Right atrium auricular region (tissue), 2 donors: ENCODE measurements around the gene PIK3CB. TPM values are rescaled to one million over a fixed set of nuclear protein-coding genes. Genes with fewer than 3 reads are reported as not detected.

Experiments used
- DNase-seq: peaks from one replicate; pipeline ENCODE4 v3.0.0-alpha.2; 2019; ENCODE audit warnings: low spot score
- H3K27ac ChIP-seq, 2 donors: fragments of 200-600 bp; sonication (generic); 1 replicate in 1 of 2; 2 replicates in 1 of 2; pipeline ENCODE4 v1.5.1; 2016 to 2019
- H3K27me3 ChIP-seq, 2 donors: fragments of 200-600 bp; sonication (generic); one replicate each; pipeline versions ENCODE4 v1.5.1 to v1.6.0; 2017 to 2019
- H3K36me3 ChIP-seq: fragments of 200-600 bp; sonication (generic); one replicate; pipeline ENCODE4 v1.5.1; 2016
- H3K4me1 ChIP-seq, 2 donors: fragments of 200-600 bp; sonication (generic); one replicate each; pipeline versions ENCODE4 v1.5.1 to v1.6.0; 2017 to 2019
- H3K4me3 ChIP-seq, 2 donors: fragments of 200-600 bp; sonication (generic); 1 replicate in 1 of 2; 2 replicates in 1 of 2; pipeline ENCODE4 v1.5.1; 2017 to 2019; ENCODE audit warnings: mild to moderate bottlenecking in 1 of 2, moderate library complexity in 1 of 2
- H3K9me3 ChIP-seq, 2 donors: fragments of 200-600 bp; sonication (generic); one replicate each; pipeline ENCODE4 v1.5.1; 2019
- total RNA-seq, 2 donors: library from RNA; depleted of rRNA; stranded (reverse); fragments of >200 nt; gene quantifications; one replicate each; pipeline ENCODE4 v1.1.0, GENCODE V29; 2016
- TF ChIP-seq, protein P1 (sequence below), 2 donors: fragments of 200-600 bp; sonication (generic); IDR thresholded peaks; one replicate each; pipeline ENCODE4 v1.5.1; 2019; ENCODE audit warnings: antibody characterized with exemption in 2 of 2

Gene PIK3CB
- total RNA-seq, 2 donors from 2014 or later: 27.7 to 35.0 TPM

- H3K27ac ChIP-seq: no peak overlapping the region
- H3K4me3 ChIP-seq: no peak overlapping the region
- DNase-seq: no peak
- TF ChIP-seq, protein P1, sequence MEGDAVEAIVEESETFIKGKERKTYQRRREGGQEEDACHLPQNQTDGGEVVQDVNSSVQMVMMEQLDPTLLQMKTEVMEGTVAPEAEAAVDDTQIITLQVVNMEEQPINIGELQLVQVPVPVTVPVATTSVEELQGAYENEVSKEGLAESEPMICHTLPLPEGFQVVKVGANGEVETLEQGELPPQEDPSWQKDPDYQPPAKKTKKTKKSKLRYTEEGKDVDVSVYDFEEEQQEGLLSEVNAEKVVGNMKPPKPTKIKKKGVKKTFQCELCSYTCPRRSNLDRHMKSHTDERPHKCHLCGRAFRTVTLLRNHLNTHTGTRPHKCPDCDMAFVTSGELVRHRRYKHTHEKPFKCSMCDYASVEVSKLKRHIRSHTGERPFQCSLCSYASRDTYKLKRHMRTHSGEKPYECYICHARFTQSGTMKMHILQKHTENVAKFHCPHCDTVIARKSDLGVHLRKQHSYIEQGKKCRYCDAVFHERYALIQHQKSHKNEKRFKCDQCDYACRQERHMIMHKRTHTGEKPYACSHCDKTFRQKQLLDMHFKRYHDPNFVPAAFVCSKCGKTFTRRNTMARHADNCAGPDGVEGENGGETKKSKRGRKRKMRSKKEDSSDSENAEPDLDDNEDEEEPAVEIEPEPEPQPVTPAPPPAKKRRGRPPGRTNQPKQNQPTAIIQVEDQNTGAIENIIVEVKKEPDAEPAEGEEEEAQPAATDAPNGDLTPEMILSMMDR (IDR thresholded peaks at IDR 0.05): no peak
- peaks cover 13% of the 10 kb centered on the region for H3K36me3 ChIP-seq
- H3K27me3 ChIP-seq: no peaks in the 10 kb centered on the region
- H3K4me1 ChIP-seq: no peaks in the 10 kb centered on the region
- H3K9me3 ChIP-seq: no peaks in the 10 kb centered on the region
These were observed 140.3 kb downstream of the PIK3CB start for GRCh38 chr3:138694287-138695007.

- H3K9me3 ChIP-seq: no peaks in the 10 kb centered on the region
- no peak overlapping the region for H3K27ac ChIP-seq
- no peak for DNase-seq
- no peak overlapping the region for H3K4me3 ChIP-seq
- TF ChIP-seq, protein P1 (IDR thresholded peaks at IDR 0.05): no peak
- no peaks in the 10 kb centered on the region for H3K36me3 ChIP-seq
- H3K27me3 ChIP-seq: no peaks in the 10 kb centered on the region
- H3K4me1 ChIP-seq: no peaks in the 10 kb centered on the region
These were observed 142.6 kb downstream of the PIK3CB start for GRCh38 chr3:138692152-138692551.

GRCh38 chr3:138691351-138691750 is 143.4 kb downstream of the PIK3CB start:
- DNase-seq: no peak
- H3K36me3 ChIP-seq: no peaks in the 10 kb centered on the region

DNA sequence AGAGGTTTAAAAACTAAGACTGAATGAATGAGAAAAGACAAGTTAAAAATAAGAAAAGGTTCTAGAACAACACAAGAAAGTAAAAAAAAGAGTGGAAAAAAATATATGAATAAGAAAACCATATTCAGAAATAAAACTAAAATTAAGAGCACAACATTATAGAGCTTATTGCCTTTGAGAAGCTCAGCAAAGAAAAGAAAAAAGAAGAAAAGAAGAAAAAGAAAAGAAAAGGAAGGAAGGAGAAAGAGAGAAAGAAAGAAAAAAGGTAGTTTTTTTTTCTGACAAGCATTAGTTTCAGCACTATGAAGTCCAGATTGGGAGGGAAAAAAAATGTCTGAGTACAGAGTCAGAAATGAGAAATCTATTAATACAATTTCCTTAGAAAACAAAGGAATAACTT is 144.7 kb downstream of the PIK3CB start:
- no peak overlapping the region for H3K27ac ChIP-seq
- no peaks in the 10 kb centered on the region for H3K4me1 ChIP-seq
- no peaks in the 10 kb centered on the region for H3K36me3 ChIP-seq
- TF ChIP-seq, protein P1 (IDR thresholded peaks at IDR 0.05): no peak
- no peak overlapping the region for H3K4me3 ChIP-seq
- H3K9me3 ChIP-seq: no peaks in the 10 kb centered on the region
- DNase-seq: no peak
- H3K27me3 ChIP-seq: no peaks in the 10 kb centered on the region

More at GRCh38 chr3:138691351-138691750, 143.4 kb downstream of the PIK3CB start:
- H3K9me3 ChIP-seq: no peaks in the 10 kb centered on the region
- H3K4me3 ChIP-seq: no peak overlapping the region
- no peak overlapping the region for H3K27ac ChIP-seq
- H3K4me1 ChIP-seq: no peaks in the 10 kb centered on the region
- H3K27me3 ChIP-seq: no peaks in the 10 kb centered on the region
- TF ChIP-seq, protein P1 (IDR thresholded peaks at IDR 0.05): no peak

GRCh38 chr3:138688871-138689299 is 145.8 kb downstream of the PIK3CB start:
- no peaks in the 10 kb centered on the region for H3K9me3 ChIP-seq
- no peak overlapping the region for H3K27ac ChIP-seq
- H3K36me3 ChIP-seq: no peaks in the 10 kb centered on the region
- H3K27me3 ChIP-seq: no peaks in the 10 kb centered on the region
- TF ChIP-seq, protein P1 (IDR thresholded peaks at IDR 0.05): peak in 1 of 2 donors; percentile 25
- H3K4me3 ChIP-seq: no peak overlapping the region
- H3K4me1 ChIP-seq: no peaks in the 10 kb centered on the region
- DNase-seq: no peak

GRCh38 chr3:138687236-138687635 is 147.5 kb downstream of the PIK3CB start:
- H3K27ac ChIP-seq: no peak overlapping the region
- no peak for DNase-seq
- TF ChIP-seq, protein P1 (IDR thresholded peaks at IDR 0.05): no peak
- H3K9me3 ChIP-seq: no peaks in the 10 kb centered on the region
- no peaks in the 10 kb centered on the region for H3K27me3 ChIP-seq
- no peaks in the 10 kb centered on the region for H3K36me3 ChIP-seq
- H3K4me1 ChIP-seq: no peaks in the 10 kb centered on the region
- no peak overlapping the region for H3K4me3 ChIP-seq
